ENCODE data around the gene ST6GAL1.

DNA sequence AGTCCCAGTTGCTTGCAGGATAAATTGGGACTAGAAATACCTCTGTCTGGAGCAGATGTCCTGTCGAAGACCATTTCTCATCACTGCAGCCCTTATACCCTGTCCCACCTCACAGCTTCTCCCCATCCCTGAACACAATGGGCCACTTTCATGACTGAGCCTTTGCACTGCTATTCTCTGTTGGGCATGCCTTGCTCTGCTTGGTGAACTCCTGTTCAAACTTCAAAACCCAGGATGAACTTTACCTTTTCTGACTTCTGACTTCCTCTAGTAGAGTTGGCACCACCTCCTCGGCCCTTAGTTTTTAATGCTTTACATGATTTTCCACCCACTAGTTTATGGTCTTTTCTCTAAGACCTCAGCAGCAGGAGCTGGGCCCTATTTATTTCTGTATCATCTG, 48.4 kb downstream of the ST6GAL1 start:
- TF ChIP-seq GATA2 (IDR thresholded peaks at IDR 0.05; ENCODE audit: low read depth, low read length) (no peak), GATA3 (IDR thresholded peaks at IDR 0.05; ENCODE audit: low read depth, low read length) (no peak)
